H9 (cell line): ENCODE measurements around the gene ASCL1. TPM values are rescaled to one million over a fixed set of nuclear protein-coding genes. Genes with fewer than 3 reads are reported as not detected.

Experiments
- DNase-seq: peaks from one replicate; pipeline ENCODE4 v3.0.0-alpha.2; 2017
- H2AFZ ChIP-seq: one replicate; pipeline ENCODE4 v1.6.1; 2013; ENCODE audit warnings: mild to moderate bottlenecking, low read length, control low read depth, moderate library complexity
- H2AK5ac ChIP-seq: 2 replicates; pipeline ENCODE4 v1.6.1; 2013; ENCODE audit warnings: low read length, control low read depth, mixed read lengths; ENCODE audit not compliant: insufficient read length
- H2BK120ac ChIP-seq: one replicate; pipeline ENCODE4 v1.6.1; 2013; ENCODE audit warnings: low read depth, mild to moderate bottlenecking, low read length, control low read depth, inconsistent platforms; ENCODE audit not compliant: poor library complexity, severe bottlenecking
- H2BK12ac ChIP-seq: 2 replicates; pipeline ENCODE4 v1.6.1; 2013; ENCODE audit warnings: low read length, control low read depth, mixed read lengths, low read depth; ENCODE audit not compliant: insufficient read length
- H2BK15ac ChIP-seq: 2 replicates; pipeline ENCODE4 v1.6.1; 2013; ENCODE audit warnings: low read depth, low read length, control low read depth
- H2BK20ac ChIP-seq: one replicate; pipeline ENCODE4 v1.6.1; 2013; ENCODE audit warnings: low read depth, mild to moderate bottlenecking, low read length, control low read depth, inconsistent platforms; ENCODE audit not compliant: poor library complexity, severe bottlenecking
- H2BK5ac ChIP-seq: 2 replicates; pipeline ENCODE4 v1.6.1; 2013; ENCODE audit warnings: low read length, control low read depth, mixed read lengths; ENCODE audit not compliant: insufficient read length
- H3K14ac ChIP-seq: 2 replicates; pipeline ENCODE4 v1.6.1; 2013; ENCODE audit warnings: low read length, control low read depth; ENCODE audit not compliant: insufficient read depth
- H3K18ac ChIP-seq: 2 replicates; pipeline ENCODE4 v1.6.1; 2013; ENCODE audit warnings: low read depth, mild to moderate bottlenecking, mixed read lengths, low read length, control low read depth; ENCODE audit not compliant: insufficient read length
- H3K23ac ChIP-seq: 2 replicates; pipeline ENCODE4 v1.6.1; 2013; ENCODE audit warnings: low read length, control low read depth, mixed read lengths, low read depth; ENCODE audit not compliant: insufficient read length
- H3K23me2 ChIP-seq: 2 replicates; pipeline ENCODE4 v1.6.1; 2013; ENCODE audit warnings: low read depth, mild to moderate bottlenecking, mixed read lengths, low read length, control low read depth; ENCODE audit not compliant: insufficient read length, poor library complexity, severe bottlenecking
- H3K27ac ChIP-seq: 2 replicates; pipeline ENCODE4 v1.5.1; 2013; ENCODE audit warnings: low read length, control low read depth, mixed read lengths, low read depth; ENCODE audit not compliant: insufficient read length
- H3K27me3 ChIP-seq: 2 replicates; pipeline ENCODE4 v1.6.1; 2013; ENCODE audit warnings: low read length, control low read depth, inconsistent platforms; ENCODE audit not compliant: insufficient read depth
- H3K4ac ChIP-seq: 2 replicates; pipeline ENCODE4 v1.6.1; 2013; ENCODE audit warnings: low read depth, mild to moderate bottlenecking, control low read depth, inconsistent platforms, low read length, moderate library complexity
- H3K4me1 ChIP-seq: 2 replicates; pipeline ENCODE4 v1.6.1; 2013; ENCODE audit warnings: low read length, control low read depth, inconsistent platforms; ENCODE audit not compliant: insufficient read depth
- H3K4me2 ChIP-seq: 2 replicates; pipeline ENCODE4 v1.6.1; 2013; ENCODE audit warnings: low read length, control low read depth, mixed read lengths; ENCODE audit not compliant: insufficient read length, insufficient read depth
- H3K56ac ChIP-seq: 2 replicates; pipeline ENCODE4 v1.6.1; 2013; ENCODE audit warnings: low read depth, mild to moderate bottlenecking, mixed read lengths, low read length, control low read depth; ENCODE audit not compliant: insufficient read length
- H3K79me1 ChIP-seq: 2 replicates; pipeline ENCODE4 v1.6.1; 2013; ENCODE audit warnings: low read depth, mild to moderate bottlenecking, moderate library complexity, low read length, control low read depth, inconsistent platforms; ENCODE audit not compliant: insufficient read depth, poor library complexity, severe bottlenecking
- H3K79me2 ChIP-seq: 2 replicates; pipeline ENCODE4 v1.6.1; 2013; ENCODE audit warnings: low read length, control low read depth, inconsistent platforms; ENCODE audit not compliant: insufficient read depth
- H3K9ac ChIP-seq: 2 replicates; pipeline ENCODE4 v1.6.1; 2013; ENCODE audit warnings: low read length, control low read depth, mixed read lengths; ENCODE audit not compliant: insufficient read length; ENCODE audit errors: extremely low read depth
- H3K9me3 ChIP-seq: one replicate; pipeline ENCODE4 v1.6.1; 2013; ENCODE audit warnings: low read depth, low read length, inconsistent platforms; ENCODE audit not compliant: control insufficient read depth
- H3T11ph ChIP-seq: one replicate; pipeline ENCODE4 v1.6.1; 2013; ENCODE audit warnings: mild to moderate bottlenecking, low read length, control low read depth, inconsistent platforms
- H4K20me1 ChIP-seq: one replicate; pipeline ENCODE4 v1.6.1; 2013; ENCODE audit not compliant: control insufficient read depth, insufficient read length, insufficient read depth
- H4K5ac ChIP-seq: 2 replicates; pipeline ENCODE4 v1.6.1; 2013; ENCODE audit warnings: low read depth, mild to moderate bottlenecking, mixed read lengths, low read length, control low read depth; ENCODE audit not compliant: insufficient read length
- H4K8ac ChIP-seq: replicated peaks from 2 replicates; pipeline ENCODE4 v1.6.1; 2013; ENCODE audit warnings: low read length, control low read depth, mixed read lengths, low read depth; ENCODE audit not compliant: insufficient read length
- H4K91ac ChIP-seq: 2 replicates; pipeline ENCODE4 v1.6.1; 2013; ENCODE audit warnings: low read depth, mild to moderate bottlenecking, moderate library complexity, mixed read lengths, low read length, control low read depth; ENCODE audit not compliant: insufficient read length
- H3K27ac Mint-ChIP-seq, 3 experiments: 2 replicates in 2 of 3; 3 replicates in 1 of 3; pipeline ENCODE4 v1.8.0; 2020 to 2021; ENCODE audit warnings: mixed read lengths in 3 of 3, mild to moderate bottlenecking in 1 of 3, moderate library complexity in 1 of 3
- H3K27me3 Mint-ChIP-seq: 2 replicates; pipeline ENCODE4 v1.8.0; 2021; ENCODE audit warnings: low read depth, mild to moderate bottlenecking, moderate library complexity, mixed read lengths
- H3K36me3 Mint-ChIP-seq, 3 experiments: 2 replicates in 2 of 3; 3 replicates in 1 of 3; pipeline ENCODE4 v1.8.0; 2020 to 2021; ENCODE audit warnings: low read depth in 3 of 3, mixed read lengths in 3 of 3; ENCODE audit not compliant: insufficient read depth in 1 of 3
- H3K4me1 Mint-ChIP-seq, 2 experiments: 2 replicates each; pipeline ENCODE4 v1.8.0; 2020; ENCODE audit warnings: mixed read lengths in 2 of 2
- H3K4me3 Mint-ChIP-seq, 2 experiments: 2 replicates in 1 of 2; 3 replicates in 1 of 2; pipeline ENCODE4 v1.8.0; 2020 to 2021; ENCODE audit warnings: mild to moderate bottlenecking in 2 of 2, mixed read lengths in 2 of 2, moderate library complexity in 1 of 2
- H3K9me3 Mint-ChIP-seq, 2 experiments: 2 replicates in 1 of 2; 3 replicates in 1 of 2; pipeline ENCODE4 v1.8.0; 2020; ENCODE audit warnings: mild to moderate bottlenecking in 2 of 2, mixed read lengths in 2 of 2, moderate library complexity in 1 of 2
- total RNA-seq: library from RNA; stranded (reverse); gene quantifications from 2 replicates; pipeline ENCODE4 v1.2.1, GENCODE V29; 2021
- TF ChIP-seq, protein P1 (sequence below): fragments of 200-600 bp; sonication (generic); conservative IDR thresholded peaks from 3 replicates; pipeline ENCODE4 v1.8.0; 2021; ENCODE audit warnings: antibody characterized with exemption, mild to moderate bottlenecking

Gene ASCL1
- total RNA-seq, 1 experiment from 2014 or later: not detected

DNA sequence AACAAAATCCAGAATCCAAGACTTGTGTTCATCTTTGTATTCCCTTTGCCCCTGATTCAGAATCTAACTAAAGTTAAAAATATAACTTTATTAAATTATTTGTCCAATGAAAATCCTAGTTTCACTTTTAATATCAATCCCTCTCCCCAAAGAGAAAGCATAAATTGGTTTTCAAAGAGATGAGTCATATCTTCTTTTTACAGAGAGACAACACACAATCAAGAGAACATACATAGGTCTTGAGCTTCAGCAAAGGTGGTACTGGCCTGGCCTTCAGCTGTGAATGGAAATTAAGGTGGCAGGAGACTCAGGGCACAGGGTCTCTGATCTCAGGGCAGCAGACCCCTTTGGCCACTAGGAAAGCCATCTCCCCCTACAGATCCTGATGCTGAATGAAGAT, 4.3 kb upstream of the ASCL1 start:
- H3K4ac ChIP-seq: no peak overlapping the region
- no peak overlapping the region for H2BK12ac ChIP-seq
- H3K23ac ChIP-seq: no peak overlapping the region
- Mint-ChIP-seq H3K4me3 (no peak overlapping the region), H3K36me3 (no peaks in the 10 kb centered on the region; a peak in 2 of 7 replicates), H3K27me3 (peaks cover 99% of the 10 kb centered on the region), H3K9me3 (peaks cover 0 to 3% of the 10 kb centered on the region in 2 experiments; a peak in 2 of 5 replicates), H3K4me1 (peaks cover 32 to 51% of the 10 kb centered on the region in 2 experiments), H3K27ac (no peak overlapping the region)
- H4K91ac ChIP-seq: no peak overlapping the region
- no peak overlapping the region for H3K14ac ChIP-seq
- H2AFZ ChIP-seq: no peak overlapping the region
- no peak for DNase-seq
- TF ChIP-seq, protein P1, sequence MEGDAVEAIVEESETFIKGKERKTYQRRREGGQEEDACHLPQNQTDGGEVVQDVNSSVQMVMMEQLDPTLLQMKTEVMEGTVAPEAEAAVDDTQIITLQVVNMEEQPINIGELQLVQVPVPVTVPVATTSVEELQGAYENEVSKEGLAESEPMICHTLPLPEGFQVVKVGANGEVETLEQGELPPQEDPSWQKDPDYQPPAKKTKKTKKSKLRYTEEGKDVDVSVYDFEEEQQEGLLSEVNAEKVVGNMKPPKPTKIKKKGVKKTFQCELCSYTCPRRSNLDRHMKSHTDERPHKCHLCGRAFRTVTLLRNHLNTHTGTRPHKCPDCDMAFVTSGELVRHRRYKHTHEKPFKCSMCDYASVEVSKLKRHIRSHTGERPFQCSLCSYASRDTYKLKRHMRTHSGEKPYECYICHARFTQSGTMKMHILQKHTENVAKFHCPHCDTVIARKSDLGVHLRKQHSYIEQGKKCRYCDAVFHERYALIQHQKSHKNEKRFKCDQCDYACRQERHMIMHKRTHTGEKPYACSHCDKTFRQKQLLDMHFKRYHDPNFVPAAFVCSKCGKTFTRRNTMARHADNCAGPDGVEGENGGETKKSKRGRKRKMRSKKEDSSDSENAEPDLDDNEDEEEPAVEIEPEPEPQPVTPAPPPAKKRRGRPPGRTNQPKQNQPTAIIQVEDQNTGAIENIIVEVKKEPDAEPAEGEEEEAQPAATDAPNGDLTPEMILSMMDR: no peak
- no peak overlapping the region for H4K5ac ChIP-seq
- H2BK20ac ChIP-seq: no peak overlapping the region
- no peaks in the 10 kb centered on the region for H3K79me1 ChIP-seq
- H4K8ac ChIP-seq: no peak overlapping the region
- H4K20me1 ChIP-seq: no peaks in the 10 kb centered on the region
- H3K79me2 ChIP-seq: no peaks in the 10 kb centered on the region
- H3K4me1 ChIP-seq: no peaks in the 10 kb centered on the region
- no peak overlapping the region for H3K56ac ChIP-seq
- H3K4me2 ChIP-seq: no peak overlapping the region
- peaks cover 79% of the 10 kb centered on the region for H3K27me3 ChIP-seq
- no peak overlapping the region for H3K18ac ChIP-seq
- H3K27ac ChIP-seq: no peak overlapping the region
- no peak overlapping the region for H2BK15ac ChIP-seq
- H3K23me2 ChIP-seq: peaks cover 21% of the 10 kb centered on the region
- no peak overlapping the region for H2AK5ac ChIP-seq
- no peak overlapping the region for H3T11ph ChIP-seq
- H2BK5ac ChIP-seq: no peak overlapping the region
- H2BK120ac ChIP-seq: no peak overlapping the region
- H3K9ac ChIP-seq: no peak overlapping the region
- no peaks in the 10 kb centered on the region for H3K9me3 ChIP-seq
